Mucosa of descending colon (tissue), 3 donors: ENCODE data around the gene EXPH5. TPM values are rescaled to one million over a fixed set of nuclear protein-coding genes. Genes with fewer than 3 reads are reported as not detected.

Experiments
- ATAC-seq: fragments of 200-7000 bp; cut with Tn5 transposase; one replicate; pipeline ENCODE4 v1.9.1; 2020; ENCODE audit warnings: mild to moderate bottlenecking, moderate library complexity
- DNase-seq, 3 donors: peaks; one replicate each; pipeline ENCODE4 v3.0.0-alpha.2; 2020
- H3K36me3 ChIP-seq: fragments of 200-600 bp; one replicate; pipeline ENCODE4 v1.8.0; 2021; ENCODE audit warnings: low read depth, mild to moderate bottlenecking
- H3K4me1 ChIP-seq: fragments of 200-600 bp; one replicate; pipeline ENCODE4 v1.8.0; 2021; ENCODE audit warnings: low read depth, mild to moderate bottlenecking
- H3K4me3 ChIP-seq: fragments of 200-600 bp; one replicate; pipeline ENCODE4 v1.8.0; 2021; ENCODE audit warnings: mild to moderate bottlenecking
- H3K9me3 ChIP-seq: fragments of 200-600 bp; one replicate; pipeline ENCODE4 v1.8.0; 2021; ENCODE audit warnings: mild to moderate bottlenecking
- CTCF ChIP-seq: fragments of 200-600 bp; IDR thresholded peaks from one replicate; pipeline ENCODE4 v1.8.0; 2022; ENCODE audit warnings: antibody characterized with exemption, mild to moderate bottlenecking
- intact Hi-C, 2 donors: fragments of 100-400 bp; cut with DNase I in 1 of 2; cut with micrococcal nuclease in 1 of 2; formaldehyde crosslinking; loops; one replicate each; pipeline versions ENCODE4 v1.11.0 to v1.11.1; 2022; cut with DNase I, micrococcal nuclease
- total RNA-seq, 3 donors: library from RNA; stranded (reverse); fragmentation: NEBNext Ultra II Directional in 2 of 3; extraction: Animal tissue kit (Norgen Biotek cat#: 25700) in 2 of 3; gene quantifications; one replicate each; pipeline versions ENCODE4 v1.2.1 to v1.2.4, GENCODE V29; 2021 to 2023
- donor health status: DM: no; HTN: no; CAD: no; lungs with moderate emphysema.
- donor health status: DM: no; HTN: no; CAD: no.
- donor health status: DM: no; HTN: yes; CAD: no.

The EXPH5 gene
- total RNA-seq, 3 donors from 2014 or later = 22.4 to 79.3 (median 26.1) TPM

- no peak overlapping the region for H3K4me3 ChIP-seq
- intact Hi-C loops = no loop called here
- no peaks in the 10 kb centered on the region for H3K36me3 ChIP-seq
- peaks cover 13% of the 10 kb centered on the region for H3K4me1 ChIP-seq
- H3K9me3 ChIP-seq = no peaks in the 10 kb centered on the region
- no peak for ATAC-seq
- no peak for TF ChIP-seq CTCF
- no peak for DNase-seq
Measured at GRCh38 chr11:108549319-108549885, 44.2 kb downstream of the EXPH5 start.

GRCh38 chr11:108545909-108546501, 47.6 kb downstream of the EXPH5 start:
- no peaks in the 10 kb centered on the region for H3K4me1 ChIP-seq
- DNase-seq (no peak), ATAC-seq (no peak)
- TF ChIP-seq CTCF = no peak
- no peak overlapping the region for H3K4me3 ChIP-seq
- intact Hi-C loops = no loop called here
- no peaks in the 10 kb centered on the region for H3K36me3 ChIP-seq
- no peaks in the 10 kb centered on the region for H3K9me3 ChIP-seq

- Histone ChIP-seq H3K9me3 (no peaks in the 10 kb centered on the region), H3K4me3 (no peak overlapping the region), H3K36me3 (no peaks in the 10 kb centered on the region), H3K4me1 (peaks cover 4% of the 10 kb centered on the region)
- ATAC-seq (no peak), DNase-seq (no peak)
- no peak for TF ChIP-seq CTCF
- intact Hi-C loops = no loop called here
Measured at GRCh38 chr11:108543316-108543964, 50.1 kb downstream of the EXPH5 start.

DNA sequence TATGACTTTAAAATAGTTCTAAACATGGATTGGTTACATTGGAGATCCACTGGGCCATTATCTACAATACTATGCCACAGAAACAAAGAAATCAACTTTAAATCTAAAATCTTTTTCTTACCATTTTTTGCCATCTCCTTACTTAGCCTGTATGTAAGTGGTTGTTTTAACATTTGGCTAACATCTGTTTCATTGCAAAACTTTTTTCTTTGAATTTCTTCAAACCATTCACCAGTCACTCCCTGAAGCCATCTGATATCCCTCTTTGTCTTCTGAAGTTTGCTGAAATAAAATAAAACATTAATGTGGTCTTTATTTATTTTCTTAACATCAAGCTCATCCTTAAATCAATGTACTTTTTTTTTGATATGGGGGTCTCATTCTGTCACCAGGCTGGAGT, 52.0 kb downstream of the EXPH5 start:
- no peaks in the 10 kb centered on the region for H3K36me3 ChIP-seq
- intact Hi-C loops = no loop called here
- DNase-seq (no peak), ATAC-seq (no peak)
- H3K4me3 ChIP-seq = no peak overlapping the region
- H3K9me3 ChIP-seq = no peaks in the 10 kb centered on the region
- H3K4me1 ChIP-seq = peaks cover 7% of the 10 kb centered on the region
- TF ChIP-seq CTCF = no peak

GRCh38 chr11:108538502-108538901, 55.1 kb downstream of the EXPH5 start:
- peak; percentile 29 for ATAC-seq
- TF ChIP-seq CTCF = no peak
- Histone ChIP-seq H3K36me3 (no peaks in the 10 kb centered on the region), H3K9me3 (no peaks in the 10 kb centered on the region), H3K4me1 (peaks cover 7% of the 10 kb centered on the region), H3K4me3 (no peak overlapping the region)
- intact Hi-C loops = no loop called here
- no peak for DNase-seq
